Liver (tissue), 9 donors: Measurements from ENCODE around the gene BLNK. TPM values are rescaled to one million over a fixed set of nuclear protein-coding genes. Genes with fewer than 3 reads are reported as not detected.

Source experiments
- DNase-seq: peaks from one replicate; pipeline ENCODE4 v3.0.0-alpha.2; 2017; ENCODE audit warnings: low spot score
- H3K27ac ChIP-seq, 2 donors: one replicate each; pipeline ENCODE4 v1.7.0; 2013; ENCODE audit warnings: inconsistent platforms in 2 of 2, low read length in 2 of 2, control low read depth in 1 of 2, low read depth in 1 of 2, mild to moderate bottlenecking in 1 of 2
- H3K27me3 ChIP-seq, 4 donors: one replicate each; pipeline versions ENCODE4 v1.6.1 to v1.7.0; 2013; ENCODE audit warnings: low read length in 3 of 4, inconsistent platforms in 1 of 4, mild to moderate bottlenecking in 1 of 4, moderate library complexity in 1 of 4; ENCODE audit not compliant: control insufficient read depth in 4 of 4, insufficient read depth in 4 of 4
- H3K36me3 ChIP-seq, 4 donors: one replicate each; pipeline versions ENCODE4 v1.6.1 to v1.7.0; 2013; ENCODE audit warnings: low read length in 3 of 4, mild to moderate bottlenecking in 3 of 4, low read depth in 1 of 4, moderate library complexity in 1 of 4; ENCODE audit not compliant: control insufficient read depth in 4 of 4, insufficient read depth in 3 of 4
- H3K4me1 ChIP-seq, 4 donors: one replicate each; pipeline versions ENCODE4 v1.6.1 to v1.7.0; 2013; ENCODE audit warnings: low read length in 3 of 4, mild to moderate bottlenecking in 3 of 4, moderate library complexity in 1 of 4; ENCODE audit not compliant: control insufficient read depth in 4 of 4, insufficient read depth in 4 of 4
- H3K4me3 ChIP-seq, 3 donors: one replicate each; pipeline versions ENCODE4 v1.6.1 to v1.7.0; 2013; ENCODE audit warnings: low read length in 3 of 3, control low read depth in 1 of 3, low read depth in 1 of 3, mild to moderate bottlenecking in 1 of 3
- H3K9ac ChIP-seq, 2 donors: one replicate each; pipeline ENCODE4 v1.7.0; 2013; ENCODE audit warnings: low read length in 2 of 2, mild to moderate bottlenecking in 2 of 2, moderate library complexity in 2 of 2, control low read depth in 1 of 2, low read depth in 1 of 2
- H3K9me3 ChIP-seq, 4 donors: one replicate each; pipeline versions ENCODE4 v1.6.1 to v1.7.0; 2013; ENCODE audit warnings: low read length in 3 of 4; ENCODE audit not compliant: control insufficient read depth in 4 of 4
- EGR1 ChIP-seq, 2 donors: IDR thresholded peaks; 2 replicates each; pipeline ENCODE4 v1.6.1; 2016 to 2018; ENCODE audit warnings: antibody characterized with exemption in 2 of 2, low read depth in 2 of 2
- FOXA1 ChIP-seq: IDR thresholded peaks from 2 replicates; pipeline ENCODE4 v1.6.1; 2016; ENCODE audit warnings: antibody characterized with exemption
- FOXA2 ChIP-seq: IDR thresholded peaks from 2 replicates; pipeline ENCODE4 v1.6.1; 2016; ENCODE audit warnings: antibody characterized with exemption
- GABPA ChIP-seq, 2 donors: IDR thresholded peaks in 1 of 2; conservative IDR thresholded peaks in 1 of 2; 2 replicates each; pipeline ENCODE4 v1.6.1; 2016; ENCODE audit warnings: antibody characterized with exemption in 2 of 2, mild to moderate bottlenecking in 1 of 2, moderate library complexity in 1 of 2
- HNF4A ChIP-seq, 2 donors: conservative IDR thresholded peaks; 2 replicates each; pipeline ENCODE4 v1.6.1; 2016; ENCODE audit warnings: antibody characterized with exemption in 2 of 2, mild to moderate bottlenecking in 2 of 2
- HNF4G ChIP-seq: IDR thresholded peaks from 2 replicates; pipeline ENCODE4 v1.6.1; 2016; ENCODE audit warnings: antibody characterized with exemption
- JUND ChIP-seq, 2 donors: IDR thresholded peaks; 2 replicates each; pipeline ENCODE4 v1.6.1; 2016; ENCODE audit warnings: antibody characterized with exemption in 2 of 2
- NR2F2 ChIP-seq: IDR thresholded peaks from 2 replicates; pipeline ENCODE4 v1.6.1; 2016; ENCODE audit warnings: antibody characterized with exemption
- RAD21 ChIP-seq, 2 donors: IDR thresholded peaks; 2 replicates each; pipeline ENCODE4 v1.6.1; 2016; ENCODE audit warnings: antibody characterized with exemption in 2 of 2, mild to moderate bottlenecking in 2 of 2
- RXRA ChIP-seq, 2 donors: IDR thresholded peaks; 2 replicates each; pipeline ENCODE4 v1.6.1; 2017 to 2018; ENCODE audit warnings: antibody characterized with exemption in 2 of 2, mild to moderate bottlenecking in 1 of 2
- SP1 ChIP-seq: IDR thresholded peaks from 2 replicates; pipeline ENCODE4 v1.6.1; 2018; ENCODE audit warnings: antibody characterized with exemption, mild to moderate bottlenecking
- TAF1 ChIP-seq: conservative IDR thresholded peaks from 2 replicates; pipeline ENCODE4 v1.6.1; 2016; ENCODE audit warnings: antibody characterized with exemption, mild to moderate bottlenecking
- YY1 ChIP-seq: IDR thresholded peaks from 2 replicates; pipeline ENCODE4 v1.6.1; 2016; ENCODE audit warnings: antibody characterized with exemption, mild to moderate bottlenecking
- WGBS: extraction: QIAGEN DNeasy Blood & Tissue Kit; methylation state at CpG from one replicate; pipeline ENCODE4 v1.1.7; 2013; 5-methylcytosine and 5-hydroxymethylcytosine counted together
- polyA plus RNA-seq, 2 donors: library from polyadenylated mRNA; stranded (reverse) in 1 of 2; unstranded in 1 of 2; fragments of 200-250 nt in 1 of 2; fragments of >200 nt in 1 of 2; fragmentation: Nextera tagmentation in 1 of 2; extraction: Ambion mirVana in 1 of 2; gene quantifications; one replicate each; pipeline versions ENCODE4 v1.2.1 to v1.2.3, GENCODE V29; 2013 to 2015
- total RNA-seq, 2 donors: library from RNA; depleted of rRNA; stranded (reverse); fragments of >200 nt; gene quantifications; one replicate each; pipeline ENCODE4 v1.2.3, GENCODE V29; 2014
- TF ChIP-seq, protein P1 (sequence below): IDR thresholded peaks from 2 replicates; pipeline ENCODE4 v1.6.1; 2016; ENCODE audit warnings: antibody characterized with exemption, mild to moderate bottlenecking
- TF ChIP-seq, protein P2 (sequence below): IDR thresholded peaks from 2 replicates; pipeline ENCODE4 v1.6.1; 2016; ENCODE audit warnings: antibody characterized with exemption
- TF ChIP-seq, protein P3 (sequence below): fragments of 150-350 bp; IDR thresholded peaks from 2 replicates; pipeline ENCODE4 v1.5.1; 2017; ENCODE audit warnings: improper control_type of control experiment, low read depth, low read length; ENCODE audit not compliant: missing input control
- TF ChIP-seq, protein P4 (sequence below): IDR thresholded peaks from 2 replicates; pipeline ENCODE4 v1.6.1; 2016; ENCODE audit warnings: antibody characterized with exemption
- TF ChIP-seq, protein P5 (sequence below): IDR thresholded peaks from 2 replicates; pipeline ENCODE4 v1.6.1; 2016; ENCODE audit warnings: antibody characterized with exemption
- donor health status: healthy.
- donor health status: healthy.
- donor health status: healthy.
- donor health status: healthy.
- donor health status: healthy.

The BLNK gene
- total and polyA plus RNA-seq, 4 donors, result 3.3 to 45.2 (median 14.5) TPM

DNA sequence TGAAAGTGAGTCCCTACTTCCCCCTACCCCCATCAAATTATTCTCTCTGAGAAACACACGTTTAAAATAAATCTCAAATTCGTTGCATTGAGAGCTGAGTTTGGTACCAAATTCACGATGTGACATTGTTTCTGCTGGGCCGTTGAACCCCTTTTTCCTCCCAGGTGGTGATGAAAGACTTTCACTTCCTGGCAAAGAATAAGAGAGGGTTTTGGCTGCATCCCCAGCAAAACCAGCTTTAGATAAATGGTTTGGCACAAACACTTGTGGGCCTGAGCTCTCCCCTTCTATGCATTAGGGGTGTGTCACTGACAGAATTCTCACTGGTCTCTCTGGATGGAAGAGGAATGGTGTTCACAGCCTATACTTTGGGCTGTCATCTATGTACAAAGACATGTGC, 24.1 kb upstream of the BLNK start:
- TF ChIP-seq SP1 (no peak), RAD21 (IDR thresholded peaks at IDR 0.05) (no peak), RXRA (IDR thresholded peaks at IDR 0.05) (peak in 1 of 2 donors; percentile 12)
- Histone ChIP-seq H3K27ac (no peak overlapping the region), H3K9ac (no peak overlapping the region), H3K4me1 (peaks cover 0 to 4% (median 2%) of the 10 kb centered on the region in 4 donors), H3K36me3 (no peaks in the 10 kb centered on the region), H3K4me3 (no peak overlapping the region), H3K27me3 (no peaks in the 10 kb centered on the region), H3K9me3 (no peaks in the 10 kb centered on the region)
- WGBS, result 36% methylated on average over 4 of the region's 4 CpGs
- no peak for DNase-seq

DNA sequence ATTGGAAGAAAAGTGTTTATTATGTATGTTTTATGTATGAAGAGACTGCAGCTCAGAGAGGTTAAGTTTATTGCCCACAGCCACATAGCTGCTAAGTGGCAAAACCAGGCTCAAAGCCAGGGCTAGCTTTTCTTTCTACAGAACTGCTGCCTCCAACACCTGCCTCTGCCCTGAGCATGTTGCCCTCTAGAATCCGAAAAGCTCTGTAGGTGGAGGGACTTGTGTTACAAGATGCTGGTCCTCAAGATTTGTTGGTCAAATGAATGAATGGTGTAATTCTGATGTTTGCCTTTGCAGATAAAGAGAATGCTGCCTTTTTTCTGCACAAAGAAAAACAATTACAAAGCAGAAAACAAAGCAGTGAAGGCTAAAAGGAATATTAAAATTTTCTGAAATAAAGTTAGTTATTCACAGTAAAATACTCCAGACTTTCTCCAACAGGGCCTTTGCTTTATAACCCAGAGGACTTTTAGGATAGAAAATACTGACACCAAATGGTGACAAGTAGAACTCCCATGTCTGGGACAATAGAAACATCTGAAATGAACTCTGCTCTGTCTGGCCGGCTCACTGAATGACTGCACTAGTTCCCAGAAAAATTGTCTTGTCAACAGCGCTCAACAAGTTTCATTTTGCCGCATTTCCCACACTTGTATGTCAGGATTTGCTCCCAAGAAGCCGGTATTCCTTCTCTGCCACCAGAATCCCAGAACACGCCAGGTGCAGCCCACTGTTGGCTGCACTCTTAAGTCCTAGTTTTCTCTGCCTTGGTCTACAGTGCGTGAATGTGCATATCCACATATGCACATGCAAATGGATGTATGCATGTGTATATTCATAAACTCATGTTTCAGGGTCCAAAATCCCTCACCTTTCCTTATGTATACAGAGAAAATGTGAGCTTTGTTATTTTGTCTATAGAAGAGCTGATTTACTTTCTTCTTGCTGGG, 21.9 kb upstream of the BLNK start:
- no peak overlapping the region for H3K4me3 ChIP-seq
- peaks cover 1 to 7% (median 4%) of the 10 kb centered on the region in 4 donors for H3K4me1 ChIP-seq
- no peaks in the 10 kb centered on the region for H3K27me3 ChIP-seq
- DNase-seq, result no peak
- no peaks in the 10 kb centered on the region for H3K36me3 ChIP-seq
- TF ChIP-seq EGR1 (IDR thresholded peaks at IDR 0.05; ENCODE audit: low read depth in 2 of 2), result no peak
- TF ChIP-seq YY1, result no peak
- TF ChIP-seq FOXA2, result no peak
- no peak for TF ChIP-seq GABPA (IDR thresholded peaks at IDR 0.05 in 1 of 2, conservative IDR thresholded peaks at IDR 0.05 in 1 of 2)
- TF ChIP-seq SP1, result peak; percentile 16
- TF ChIP-seq, protein P1, sequence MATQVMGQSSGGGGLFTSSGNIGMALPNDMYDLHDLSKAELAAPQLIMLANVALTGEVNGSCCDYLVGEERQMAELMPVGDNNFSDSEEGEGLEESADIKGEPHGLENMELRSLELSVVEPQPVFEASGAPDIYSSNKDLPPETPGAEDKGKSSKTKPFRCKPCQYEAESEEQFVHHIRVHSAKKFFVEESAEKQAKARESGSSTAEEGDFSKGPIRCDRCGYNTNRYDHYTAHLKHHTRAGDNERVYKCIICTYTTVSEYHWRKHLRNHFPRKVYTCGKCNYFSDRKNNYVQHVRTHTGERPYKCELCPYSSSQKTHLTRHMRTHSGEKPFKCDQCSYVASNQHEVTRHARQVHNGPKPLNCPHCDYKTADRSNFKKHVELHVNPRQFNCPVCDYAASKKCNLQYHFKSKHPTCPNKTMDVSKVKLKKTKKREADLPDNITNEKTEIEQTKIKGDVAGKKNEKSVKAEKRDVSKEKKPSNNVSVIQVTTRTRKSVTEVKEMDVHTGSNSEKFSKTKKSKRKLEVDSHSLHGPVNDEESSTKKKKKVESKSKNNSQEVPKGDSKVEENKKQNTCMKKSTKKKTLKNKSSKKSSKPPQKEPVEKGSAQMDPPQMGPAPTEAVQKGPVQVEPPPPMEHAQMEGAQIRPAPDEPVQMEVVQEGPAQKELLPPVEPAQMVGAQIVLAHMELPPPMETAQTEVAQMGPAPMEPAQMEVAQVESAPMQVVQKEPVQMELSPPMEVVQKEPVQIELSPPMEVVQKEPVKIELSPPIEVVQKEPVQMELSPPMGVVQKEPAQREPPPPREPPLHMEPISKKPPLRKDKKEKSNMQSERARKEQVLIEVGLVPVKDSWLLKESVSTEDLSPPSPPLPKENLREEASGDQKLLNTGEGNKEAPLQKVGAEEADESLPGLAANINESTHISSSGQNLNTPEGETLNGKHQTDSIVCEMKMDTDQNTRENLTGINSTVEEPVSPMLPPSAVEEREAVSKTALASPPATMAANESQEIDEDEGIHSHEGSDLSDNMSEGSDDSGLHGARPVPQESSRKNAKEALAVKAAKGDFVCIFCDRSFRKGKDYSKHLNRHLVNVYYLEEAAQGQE, result no peak
- TF ChIP-seq FOXA1, result no peak
- no peak for TF ChIP-seq HNF4G
- TF ChIP-seq, protein P2, sequence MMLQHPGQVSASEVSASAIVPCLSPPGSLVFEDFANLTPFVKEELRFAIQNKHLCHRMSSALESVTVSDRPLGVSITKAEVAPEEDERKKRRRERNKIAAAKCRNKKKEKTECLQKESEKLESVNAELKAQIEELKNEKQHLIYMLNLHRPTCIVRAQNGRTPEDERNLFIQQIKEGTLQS, result no peak
- peak; percentile 59 to 60 for TF ChIP-seq HNF4A (conservative IDR thresholded peaks at IDR 0.05)
- no peak for TF ChIP-seq TAF1
- no peak for TF ChIP-seq JUND (IDR thresholded peaks at IDR 0.05)
- TF ChIP-seq NR2F2, result no peak
- TF ChIP-seq, protein P3, sequence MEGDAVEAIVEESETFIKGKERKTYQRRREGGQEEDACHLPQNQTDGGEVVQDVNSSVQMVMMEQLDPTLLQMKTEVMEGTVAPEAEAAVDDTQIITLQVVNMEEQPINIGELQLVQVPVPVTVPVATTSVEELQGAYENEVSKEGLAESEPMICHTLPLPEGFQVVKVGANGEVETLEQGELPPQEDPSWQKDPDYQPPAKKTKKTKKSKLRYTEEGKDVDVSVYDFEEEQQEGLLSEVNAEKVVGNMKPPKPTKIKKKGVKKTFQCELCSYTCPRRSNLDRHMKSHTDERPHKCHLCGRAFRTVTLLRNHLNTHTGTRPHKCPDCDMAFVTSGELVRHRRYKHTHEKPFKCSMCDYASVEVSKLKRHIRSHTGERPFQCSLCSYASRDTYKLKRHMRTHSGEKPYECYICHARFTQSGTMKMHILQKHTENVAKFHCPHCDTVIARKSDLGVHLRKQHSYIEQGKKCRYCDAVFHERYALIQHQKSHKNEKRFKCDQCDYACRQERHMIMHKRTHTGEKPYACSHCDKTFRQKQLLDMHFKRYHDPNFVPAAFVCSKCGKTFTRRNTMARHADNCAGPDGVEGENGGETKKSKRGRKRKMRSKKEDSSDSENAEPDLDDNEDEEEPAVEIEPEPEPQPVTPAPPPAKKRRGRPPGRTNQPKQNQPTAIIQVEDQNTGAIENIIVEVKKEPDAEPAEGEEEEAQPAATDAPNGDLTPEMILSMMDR, result peak; percentile 88
- TF ChIP-seq RXRA (IDR thresholded peaks at IDR 0.05), result peak; percentile 24 to 27
- TF ChIP-seq, protein P4, sequence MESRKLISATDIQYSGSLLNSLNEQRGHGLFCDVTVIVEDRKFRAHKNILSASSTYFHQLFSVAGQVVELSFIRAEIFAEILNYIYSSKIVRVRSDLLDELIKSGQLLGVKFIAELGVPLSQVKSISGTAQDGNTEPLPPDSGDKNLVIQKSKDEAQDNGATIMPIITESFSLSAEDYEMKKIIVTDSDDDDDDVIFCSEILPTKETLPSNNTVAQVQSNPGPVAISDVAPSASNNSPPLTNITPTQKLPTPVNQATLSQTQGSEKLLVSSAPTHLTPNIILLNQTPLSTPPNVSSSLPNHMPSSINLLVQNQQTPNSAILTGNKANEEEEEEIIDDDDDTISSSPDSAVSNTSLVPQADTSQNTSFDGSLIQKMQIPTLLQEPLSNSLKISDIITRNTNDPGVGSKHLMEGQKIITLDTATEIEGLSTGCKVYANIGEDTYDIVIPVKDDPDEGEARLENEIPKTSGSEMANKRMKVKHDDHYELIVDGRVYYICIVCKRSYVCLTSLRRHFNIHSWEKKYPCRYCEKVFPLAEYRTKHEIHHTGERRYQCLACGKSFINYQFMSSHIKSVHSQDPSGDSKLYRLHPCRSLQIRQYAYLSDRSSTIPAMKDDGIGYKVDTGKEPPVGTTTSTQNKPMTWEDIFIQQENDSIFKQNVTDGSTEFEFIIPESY, result no peak
- TF ChIP-seq, protein P5, sequence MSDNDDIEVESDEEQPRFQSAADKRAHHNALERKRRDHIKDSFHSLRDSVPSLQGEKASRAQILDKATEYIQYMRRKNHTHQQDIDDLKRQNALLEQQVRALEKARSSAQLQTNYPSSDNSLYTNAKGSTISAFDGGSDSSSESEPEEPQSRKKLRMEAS, result no peak
- peak; percentile 94 to 97 for TF ChIP-seq RAD21 (IDR thresholded peaks at IDR 0.05)
- peak overlapping the region in 1 of 2 donors; percentile 63 for H3K27ac ChIP-seq
- H3K9ac ChIP-seq, result no peak overlapping the region
- H3K9me3 ChIP-seq, result no peaks in the 10 kb centered on the region
- whole genome bisulfite sequencing, result 31% methylated on average over 7 of the region's 7 CpGs
